ENCODE measurements around the gene XRCC1.
"Not testable (repeated sequence)": the region's sequence is repeated elsewhere in the genome, so short reads cannot be mapped to it uniquely, and the experiment has no call there.

XRCC1 gene

DNA sequence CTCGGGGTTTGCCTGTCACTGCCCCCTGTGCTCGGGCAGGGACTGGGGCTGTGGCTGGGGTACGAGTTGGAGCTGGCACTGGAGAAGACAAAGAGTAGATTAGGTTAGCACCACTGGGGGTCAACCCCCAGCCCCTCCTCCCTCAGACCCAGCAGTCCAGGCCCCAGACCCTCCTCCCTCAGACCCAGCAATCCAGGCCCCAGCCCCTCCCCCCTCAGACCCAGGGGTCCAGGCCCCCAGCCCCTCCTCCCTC, 23.2 kb downstream of the XRCC1 start:
- Histone ChIP-seq H3K9me3 (no peaks in the 10 kb centered on the region), H3K4me1 (ENCODE audit: control insufficient read depth in 1 of 2, insufficient read depth in 1 of 2, low read depth in 1 of 2, low read length in 1 of 2) (no peaks in the 10 kb centered on the region), H3K4me3 (ENCODE audit: low read depth in 1 of 2, low read length in 1 of 2) (no peak overlapping the region), H3K27me3 (no peaks in the 10 kb centered on the region), H3K36me3 (peaks cover 67% of the 10 kb centered on the region), H3K27ac (no peak overlapping the region)
- no peak for TF ChIP-seq CTCF (IDR thresholded peaks at IDR 0.05)

GRCh38 chr19:43551399-43552197, 23.7 kb downstream of the XRCC1 start:
- H3K27me3 ChIP-seq: no peaks in the 10 kb centered on the region
- no peak overlapping the region for H3K4me3 ChIP-seq (ENCODE audit: low read depth in 1 of 2, low read length in 1 of 2)
- TF ChIP-seq CTCF (IDR thresholded peaks at IDR 0.05): no peak
- H3K36me3 ChIP-seq: peaks cover 70% of the 10 kb centered on the region
- no peaks in the 10 kb centered on the region for H3K9me3 ChIP-seq
- H3K27ac ChIP-seq: no peak overlapping the region
- no peaks in the 10 kb centered on the region for H3K4me1 ChIP-seq (ENCODE audit: control insufficient read depth in 1 of 2, insufficient read depth in 1 of 2, low read depth in 1 of 2, low read length in 1 of 2)

DNA sequence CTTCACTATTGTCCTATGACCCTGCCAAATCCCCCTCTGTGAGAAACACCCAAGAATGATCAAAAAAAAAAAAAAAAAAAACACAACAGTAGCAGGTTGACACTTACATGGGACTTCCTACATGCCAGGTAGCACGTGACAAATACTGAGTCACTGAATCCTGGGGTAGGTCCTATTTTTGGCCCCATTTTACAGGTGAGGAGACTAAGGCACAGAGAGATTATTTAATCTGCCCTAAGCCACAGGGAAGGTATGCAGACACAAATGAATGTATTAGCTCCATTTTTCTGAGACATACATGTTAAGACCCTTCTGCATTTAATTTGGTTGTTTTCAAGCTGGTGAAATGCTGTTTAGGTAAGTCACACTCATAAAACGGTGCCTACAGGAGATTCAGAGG, 26.6 kb downstream of the XRCC1 start:
- Histone ChIP-seq H3K9me3 (no peaks in the 10 kb centered on the region), H3K27me3 (no peaks in the 10 kb centered on the region), H3K36me3 (peaks cover 80% of the 10 kb centered on the region), H3K4me3 (ENCODE audit: low read depth in 1 of 2, low read length in 1 of 2) (no peak overlapping the region), H3K27ac (no peak overlapping the region), H3K4me1 (ENCODE audit: control insufficient read depth in 1 of 2, insufficient read depth in 1 of 2, low read depth in 1 of 2, low read length in 1 of 2) (no peaks in the 10 kb centered on the region)
- TF ChIP-seq CTCF (IDR thresholded peaks at IDR 0.05): no peak

- peaks cover 80% of the 10 kb centered on the region for H3K36me3 ChIP-seq
- H3K4me1 ChIP-seq (ENCODE audit: control insufficient read depth in 1 of 2, insufficient read depth in 1 of 2, low read depth in 1 of 2, low read length in 1 of 2); H3K4me3 ChIP-seq (ENCODE audit: low read depth in 1 of 2, low read length in 1 of 2); H3K27me3 ChIP-seq; H3K27ac ChIP-seq; H3K9me3 ChIP-seq: not testable (repeated sequence)
Observed at GRCh38 chr19:43547926-43548325, 27.4 kb downstream of the XRCC1 start.

DNA sequence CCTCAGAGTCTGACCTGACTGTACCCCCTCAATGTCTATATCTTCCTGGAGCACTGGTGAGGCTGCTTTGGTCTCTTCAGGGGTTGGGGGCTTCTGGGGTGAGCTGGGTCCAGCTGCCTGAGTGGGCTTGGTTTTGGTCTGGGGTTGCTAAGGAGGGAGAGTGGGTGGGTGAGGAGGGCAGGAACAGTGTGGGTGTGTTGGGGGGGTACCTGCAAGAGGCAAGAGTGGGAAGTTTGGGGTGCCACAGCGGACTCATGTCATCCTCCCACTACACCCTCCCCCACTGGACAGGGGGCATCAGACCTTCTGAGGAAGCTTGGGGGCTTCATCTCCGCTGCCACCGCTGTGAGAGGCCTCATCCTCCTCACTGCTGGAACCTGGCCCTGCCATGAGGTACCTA, 28.7 kb downstream of the XRCC1 start:
- TF ChIP-seq CTCF (IDR thresholded peaks at IDR 0.05): no peak
- H3K27me3 ChIP-seq: no peaks in the 10 kb centered on the region
- peaks cover 80% of the 10 kb centered on the region for H3K36me3 ChIP-seq
- H3K4me3 ChIP-seq (ENCODE audit: low read depth in 1 of 2, low read length in 1 of 2): no peak overlapping the region
- no peaks in the 10 kb centered on the region for H3K4me1 ChIP-seq (ENCODE audit: control insufficient read depth in 1 of 2, insufficient read depth in 1 of 2, low read depth in 1 of 2, low read length in 1 of 2)
- H3K27ac ChIP-seq: no peak overlapping the region
- no peaks in the 10 kb centered on the region for H3K9me3 ChIP-seq

- Histone ChIP-seq H3K27me3 (no peaks in the 10 kb centered on the region), H3K4me3 (ENCODE audit: low read depth in 1 of 2, low read length in 1 of 2) (no peak overlapping the region), H3K4me1 (ENCODE audit: control insufficient read depth in 1 of 2, insufficient read depth in 1 of 2, low read depth in 1 of 2, low read length in 1 of 2) (no peaks in the 10 kb centered on the region), H3K27ac (no peak overlapping the region), H3K9me3 (no peaks in the 10 kb centered on the region), H3K36me3 (peaks cover 80% of the 10 kb centered on the region)
- no peak for TF ChIP-seq CTCF (IDR thresholded peaks at IDR 0.05)
Observed at GRCh38 chr19:43545981-43546380, 29.3 kb downstream of the XRCC1 start.

All from neutrophil (primary cell).